HT1080 (cell line): Measurements from ENCODE around the gene ACAD11. TPM values are rescaled to one million over a fixed set of nuclear protein-coding genes. Genes with fewer than 3 reads are reported as not detected.
"Not testable (repeated sequence)": the region's sequence is repeated elsewhere in the genome, so short reads cannot be mapped to it uniquely, and the experiment has no call there.

Experiments used
- DNase-seq: peaks from one replicate; pipeline ENCODE4 v3.0.0-alpha.2; 2015; ENCODE audit warnings: low read depth
- total RNA-seq: library from RNA; depleted of rRNA; stranded (reverse); fragments of >200 nt; shearing (Covaris generic); gene quantifications from 2 replicates; pipeline ENCODE4 v1.2.3, GENCODE V29; 2014

ACAD11 gene
- total RNA-seq, 1 experiment from 2014 or later: 20.2 TPM

DNA sequence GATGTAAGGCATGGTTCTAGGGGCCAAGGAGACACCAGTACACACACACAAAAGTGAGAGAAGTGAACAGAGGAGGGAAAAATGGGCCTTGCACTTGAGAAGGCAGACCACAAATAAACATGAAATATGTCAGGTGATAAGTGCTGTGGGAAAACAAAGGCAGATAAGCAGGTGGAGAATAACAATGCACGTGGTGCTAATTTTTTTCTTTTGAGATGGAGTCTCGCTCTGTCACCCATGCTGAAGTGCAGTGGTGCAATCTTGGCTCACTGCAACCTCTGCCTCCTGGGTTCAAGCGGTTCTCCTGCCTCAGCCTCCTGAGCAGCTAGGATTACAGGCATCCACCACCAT lies 103.6 kb downstream of the ACAD11 start:
- DNase-seq: not testable (repeated sequence)

DNA sequence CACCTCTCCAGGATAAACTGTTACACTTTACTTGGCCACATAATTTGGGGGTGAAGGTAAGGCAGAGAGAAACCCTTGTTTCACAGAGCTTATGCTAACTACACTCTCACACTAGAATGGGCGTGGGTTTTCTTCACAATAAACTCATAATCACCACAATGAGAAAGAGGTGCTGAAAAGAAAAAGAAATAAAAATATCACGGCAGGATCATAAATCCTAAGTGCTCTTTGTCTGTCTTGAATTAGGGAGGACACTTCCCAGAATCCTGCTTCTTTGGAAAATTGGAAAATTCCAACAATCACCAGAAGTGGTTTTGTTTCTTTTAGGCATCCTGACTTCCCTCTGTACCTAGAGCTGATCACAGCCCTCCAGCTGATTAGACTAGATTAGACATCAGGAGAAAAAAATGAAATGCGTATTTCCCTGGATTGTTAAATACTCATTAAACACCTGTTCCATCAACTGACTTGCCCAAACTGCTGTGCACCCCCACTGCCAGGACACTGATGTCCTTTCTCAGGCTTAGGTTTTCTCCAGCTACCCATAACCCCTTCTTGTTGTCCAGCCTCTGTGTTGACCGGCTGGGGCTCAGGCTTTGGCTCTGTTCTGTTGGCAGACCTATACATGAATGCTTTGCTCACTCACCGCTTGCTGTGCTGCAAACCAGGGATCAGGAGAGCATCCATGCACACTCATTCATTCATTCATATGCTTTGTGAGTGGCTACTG lies 104.1 kb downstream of the ACAD11 start:
- DNase-seq: no peak

DNA sequence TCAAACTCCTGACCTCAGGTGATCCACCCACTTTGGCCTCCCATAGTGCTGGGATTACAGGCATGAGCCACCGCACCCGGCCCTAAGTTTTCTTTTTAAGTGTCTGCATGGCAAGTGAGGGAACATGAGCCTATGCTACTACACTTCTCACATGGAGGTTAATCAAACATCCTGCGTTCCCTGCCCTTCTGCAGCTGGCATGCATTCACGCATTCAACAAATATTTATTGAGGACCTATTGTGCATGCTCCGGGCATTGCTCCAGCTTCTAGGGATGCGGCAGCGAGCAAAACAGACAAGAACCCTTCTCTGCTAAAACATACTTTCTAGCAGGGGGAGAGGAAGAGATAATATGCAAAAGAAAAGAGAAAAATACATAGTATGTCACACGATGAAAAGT lies 105.2 kb downstream of the ACAD11 start:
- no peak for DNase-seq

DNA sequence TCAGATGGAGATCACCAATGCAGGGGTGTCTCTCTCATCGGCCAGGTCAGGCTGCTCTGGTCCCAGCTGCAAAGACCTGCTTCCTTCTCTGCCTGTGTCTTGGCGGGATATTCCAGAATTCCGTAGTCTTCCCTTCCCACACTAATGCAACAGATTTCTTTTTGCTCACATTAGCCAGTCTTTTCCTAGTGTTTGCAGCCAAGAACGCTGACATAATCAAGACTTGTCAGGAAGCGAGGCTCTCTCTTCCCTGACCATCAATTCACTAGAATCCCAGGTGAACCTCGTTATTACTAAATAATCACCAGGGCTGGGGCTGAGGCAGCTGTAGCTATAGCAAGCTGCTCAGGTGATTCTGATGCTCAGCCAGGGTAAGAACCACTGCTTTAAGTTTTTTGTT lies 105.8 kb downstream of the ACAD11 start:
- no peak for DNase-seq

DNA sequence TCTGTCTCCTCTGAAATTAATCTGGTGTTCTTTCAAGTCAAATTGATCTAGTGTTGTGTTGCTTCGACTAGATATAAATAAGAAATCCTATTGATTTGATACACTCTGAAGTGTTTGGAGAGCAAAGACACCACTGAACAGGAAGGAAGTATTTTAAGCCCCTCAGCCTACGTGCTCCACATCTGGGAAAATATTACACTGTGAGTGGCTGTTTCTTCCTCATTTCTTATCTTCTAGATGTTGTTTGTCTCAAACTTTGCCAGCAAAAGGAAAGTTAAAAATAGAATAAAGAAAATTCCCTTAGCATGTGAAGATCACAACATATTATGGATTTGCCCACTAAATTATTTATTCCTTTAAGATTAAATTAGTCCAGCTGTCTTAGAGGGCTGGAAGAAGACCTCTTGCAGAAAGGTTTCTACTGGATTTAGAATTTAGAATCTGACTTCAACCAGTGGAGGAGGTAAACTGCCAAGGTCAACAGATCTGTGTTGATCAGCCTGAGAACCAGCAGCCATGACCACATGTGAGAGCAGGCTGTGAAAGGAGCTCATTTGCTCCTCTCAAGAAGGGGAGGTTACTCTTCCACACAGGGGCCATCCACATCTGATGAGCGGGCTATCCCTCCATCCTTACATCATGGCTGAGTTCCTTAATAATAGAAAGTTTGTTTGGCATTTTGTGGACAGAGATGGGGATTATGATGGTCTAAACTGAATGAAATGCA lies 108.9 kb downstream of the ACAD11 start:
- no peak for DNase-seq

DNA sequence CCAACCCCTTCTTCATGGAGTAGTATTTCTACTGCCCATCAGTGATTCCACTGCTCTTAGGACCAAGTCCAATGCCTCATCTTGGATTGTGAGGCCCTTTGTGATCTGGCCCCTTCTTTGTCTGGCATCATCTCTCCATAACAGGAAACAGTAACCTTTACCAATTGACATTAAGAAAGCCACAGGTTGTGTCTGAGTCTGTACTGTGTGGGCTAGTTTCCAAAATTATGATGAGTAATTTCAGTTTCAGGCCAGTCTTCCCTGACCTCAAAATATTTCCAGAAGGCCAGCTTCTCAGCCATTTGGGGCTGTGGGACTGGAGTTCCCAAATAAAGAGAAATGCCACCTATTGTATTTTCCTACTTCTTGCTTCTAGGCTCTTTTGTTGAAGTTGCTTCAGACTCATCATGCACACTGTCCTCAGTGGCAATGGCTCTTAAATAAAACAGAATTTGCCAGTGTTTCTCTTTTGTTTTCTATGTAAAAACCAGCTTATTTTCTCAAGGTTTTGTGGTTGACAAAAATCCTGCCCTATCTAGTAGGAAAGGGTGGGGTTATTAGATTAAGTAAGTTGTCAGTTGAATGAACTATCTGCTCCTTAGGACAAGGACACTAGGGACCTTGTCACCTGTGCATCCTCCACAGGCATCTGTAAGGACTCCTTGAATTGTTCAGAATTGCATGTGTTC lies 109.6 kb downstream of the ACAD11 start:
- DNase-seq: peak; percentile 90

DNA sequence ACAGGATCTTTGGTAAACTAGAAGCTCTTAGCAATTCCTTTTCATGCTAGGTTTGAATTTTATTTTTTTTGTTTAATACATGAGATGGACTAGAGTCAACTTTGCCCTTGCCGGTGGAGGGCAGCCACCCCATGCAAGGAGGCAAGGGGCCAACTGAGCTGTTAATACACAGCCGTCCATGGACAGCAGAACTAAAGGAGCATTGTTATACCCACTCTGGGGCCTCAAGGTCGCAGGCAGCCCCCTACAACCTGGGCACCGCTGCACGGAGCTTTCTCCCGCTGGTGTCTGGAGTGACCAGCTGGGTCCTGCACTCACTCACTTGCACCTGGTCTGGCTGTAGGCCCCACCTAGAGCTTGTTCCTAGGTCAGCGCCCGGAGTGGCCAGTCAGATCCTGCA lies 110.4 kb downstream of the ACAD11 start:
- DNase-seq: no peak

DNA sequence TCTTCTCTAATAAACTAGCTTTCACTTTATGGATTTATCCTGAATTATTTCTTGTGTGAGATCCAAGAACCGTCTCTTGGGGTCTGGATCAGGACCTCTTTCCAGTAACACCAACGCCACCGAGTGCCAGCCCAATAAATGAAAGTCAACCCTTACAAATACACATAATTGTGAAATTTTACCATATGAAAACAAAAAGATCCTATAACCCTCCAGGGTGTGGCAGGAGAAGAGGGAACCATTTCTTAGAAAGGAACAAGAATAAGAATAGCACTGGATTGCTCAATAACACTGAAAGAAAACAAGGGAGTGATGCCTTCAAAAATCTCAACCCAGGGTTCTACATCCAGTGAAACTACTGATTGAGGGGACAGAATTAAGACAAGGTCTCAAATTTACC lies 114.1 kb downstream of the ACAD11 start:
- no peak for DNase-seq

DNA sequence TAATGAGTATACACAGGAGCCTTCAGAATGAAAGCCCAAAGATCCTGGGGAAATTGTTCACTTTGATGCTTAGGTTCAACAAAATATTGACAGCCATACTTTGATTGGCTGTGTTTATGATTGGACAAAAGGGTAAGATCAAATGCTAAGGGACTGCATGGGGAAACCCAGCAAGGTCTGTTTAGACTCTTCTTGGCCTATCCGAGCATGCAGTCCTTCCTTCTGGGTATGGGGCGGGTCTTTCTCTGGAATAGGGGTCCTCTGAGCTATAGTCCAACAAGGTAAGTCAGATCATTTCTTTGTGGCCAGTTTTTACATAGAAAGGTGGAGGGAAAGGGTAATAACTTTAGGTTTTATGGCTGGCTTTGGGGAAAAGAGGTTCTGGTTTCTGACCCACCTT lies 115.5 kb downstream of the ACAD11 start:
- no peak for DNase-seq

DNA sequence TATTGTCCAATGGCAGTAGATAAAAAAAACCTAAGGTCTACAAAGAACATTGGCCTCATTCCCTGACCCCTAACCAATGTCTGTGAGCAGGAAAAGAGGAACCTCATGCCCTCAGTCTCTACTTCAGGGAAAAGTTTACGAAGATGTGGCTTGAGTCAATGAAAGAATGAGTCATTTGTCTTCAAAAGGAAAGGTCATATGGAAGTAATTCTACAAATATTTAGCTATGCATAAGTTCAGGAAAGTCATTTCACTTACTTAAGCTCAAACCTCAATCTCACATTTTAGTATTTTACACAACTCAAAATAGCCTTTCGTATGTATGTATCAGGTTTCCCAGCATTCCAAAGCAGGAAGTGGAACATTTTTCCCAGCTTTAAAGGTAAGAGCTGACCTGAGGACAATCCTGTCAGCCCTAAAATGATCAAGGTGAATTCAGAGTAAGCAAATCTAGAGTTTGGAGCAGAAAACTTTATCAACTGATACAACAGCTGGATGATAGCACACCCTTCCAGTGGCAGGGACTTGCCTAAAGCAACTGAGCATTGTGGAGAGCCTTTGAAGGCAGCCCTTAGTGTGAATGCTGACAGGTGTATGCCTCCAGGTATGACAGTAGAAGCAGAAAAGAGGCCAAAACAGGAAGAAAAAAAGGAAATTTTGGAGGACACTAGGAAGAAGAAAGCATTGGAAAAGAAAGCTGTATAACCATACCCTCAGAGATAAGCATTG lies 116.4 kb downstream of the ACAD11 start:
- DNase-seq: peak; percentile 95

DNA sequence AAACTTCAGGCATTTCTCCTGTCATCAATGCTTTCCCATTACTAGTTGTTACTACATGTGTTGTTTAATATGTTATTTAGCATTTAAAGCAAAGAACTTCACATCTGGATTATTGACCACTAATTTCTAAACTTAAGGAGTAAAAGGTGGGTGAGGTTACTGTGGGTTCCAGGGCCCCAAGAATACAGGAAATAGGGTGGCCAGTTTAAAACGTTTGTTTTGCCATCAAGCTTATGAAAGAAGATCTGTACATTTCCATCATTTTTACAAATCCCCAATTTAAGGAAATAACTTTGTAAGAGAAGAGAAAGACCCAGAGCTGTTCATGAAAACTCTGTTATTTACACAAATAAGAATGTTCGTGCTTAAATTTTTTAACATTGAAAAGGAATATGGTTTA lies 117.0 kb downstream of the ACAD11 start:
- DNase-seq: no peak

DNA sequence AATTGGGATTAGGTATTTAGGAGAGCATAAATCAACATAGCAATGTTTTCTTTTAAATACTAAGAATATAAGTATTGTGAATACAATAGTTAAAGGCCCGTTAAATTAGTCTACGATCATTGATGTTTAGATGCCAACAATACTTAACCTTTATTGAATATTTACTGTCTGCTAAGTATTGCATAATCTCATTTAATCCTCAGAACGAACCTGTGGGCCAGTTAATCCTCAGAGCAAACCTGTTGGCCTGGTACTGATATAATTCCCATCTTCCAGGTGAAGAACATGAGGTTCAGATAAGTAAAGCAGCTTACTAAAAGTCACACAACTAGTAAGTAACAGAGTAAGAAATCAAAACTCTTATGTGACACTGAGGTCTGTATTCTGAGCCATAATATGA lies 119.9 kb downstream of the ACAD11 start:
- DNase-seq: no peak

DNA sequence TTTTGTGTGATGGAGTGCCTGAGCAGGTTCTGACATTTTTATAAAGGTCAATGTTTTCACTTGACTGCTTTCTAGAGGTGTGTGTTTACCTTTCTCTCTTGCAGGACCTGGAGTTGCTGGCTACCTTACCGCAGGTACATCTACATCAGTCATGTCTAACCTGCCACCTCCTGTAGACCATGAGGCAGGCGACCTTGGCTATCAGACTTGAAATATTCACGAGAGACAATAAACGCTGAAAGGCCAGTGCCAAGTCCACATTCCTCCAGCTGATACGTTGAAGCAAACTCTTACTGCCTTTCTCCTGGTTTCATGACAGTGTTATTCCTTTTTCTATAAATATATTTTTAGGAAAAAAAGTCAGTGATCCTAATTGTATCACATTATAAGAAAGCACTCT lies 121.5 kb downstream of the ACAD11 start:
- DNase-seq: no peak

DNA sequence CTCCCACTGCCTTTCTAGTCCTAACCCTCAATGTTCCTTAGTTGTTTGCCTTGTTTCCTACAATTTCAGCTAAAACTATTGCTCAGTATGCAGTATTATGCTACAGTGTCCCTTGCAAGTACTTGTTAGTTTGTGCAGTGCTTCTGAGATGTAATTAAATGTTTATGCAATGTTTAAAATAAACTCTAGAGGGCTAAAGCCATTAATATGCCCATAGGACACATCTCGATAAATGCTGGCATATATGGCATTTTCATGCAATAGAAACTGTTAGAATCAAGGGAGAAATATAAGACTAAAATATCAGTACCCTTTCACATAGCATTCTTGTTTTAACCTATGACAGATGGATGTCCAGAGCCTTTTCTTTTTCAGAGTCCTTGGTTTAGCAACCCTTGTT lies 122.3 kb downstream of the ACAD11 start:
- DNase-seq: no peak

DNA sequence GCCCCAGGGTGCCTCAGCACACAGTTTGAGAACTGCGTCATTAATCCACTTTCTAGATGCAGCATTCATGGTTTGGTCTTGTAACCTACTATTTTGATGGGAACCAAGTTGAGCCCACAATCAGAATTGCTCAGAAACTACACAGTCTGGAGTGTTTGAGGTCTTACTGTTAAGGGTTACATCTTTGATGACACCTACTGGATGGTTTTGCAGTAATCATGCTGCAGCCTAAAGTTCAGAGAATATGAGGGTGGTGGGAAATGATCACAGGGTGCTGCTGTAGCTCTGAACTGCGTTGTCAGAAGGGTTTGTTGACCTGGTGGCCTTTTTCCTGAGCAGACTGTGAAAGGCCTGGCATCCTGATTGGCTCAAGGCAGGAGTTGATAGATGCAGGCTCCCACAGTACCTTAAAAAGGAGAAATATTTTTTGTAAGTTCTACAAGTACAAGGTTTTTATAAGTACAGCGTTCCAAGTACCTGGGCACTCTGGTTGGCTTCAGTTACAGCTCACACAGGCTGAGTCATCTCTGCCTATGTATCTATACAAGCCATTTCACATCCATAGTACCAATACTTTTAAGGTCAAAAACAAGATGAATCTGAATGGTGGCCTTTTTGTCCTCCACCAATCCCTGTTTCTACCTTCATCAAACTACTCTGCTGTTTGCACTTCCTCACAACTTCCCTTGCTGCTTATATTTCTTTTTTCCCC lies 123.0 kb downstream of the ACAD11 start:
- peak; percentile 37 for DNase-seq

DNA sequence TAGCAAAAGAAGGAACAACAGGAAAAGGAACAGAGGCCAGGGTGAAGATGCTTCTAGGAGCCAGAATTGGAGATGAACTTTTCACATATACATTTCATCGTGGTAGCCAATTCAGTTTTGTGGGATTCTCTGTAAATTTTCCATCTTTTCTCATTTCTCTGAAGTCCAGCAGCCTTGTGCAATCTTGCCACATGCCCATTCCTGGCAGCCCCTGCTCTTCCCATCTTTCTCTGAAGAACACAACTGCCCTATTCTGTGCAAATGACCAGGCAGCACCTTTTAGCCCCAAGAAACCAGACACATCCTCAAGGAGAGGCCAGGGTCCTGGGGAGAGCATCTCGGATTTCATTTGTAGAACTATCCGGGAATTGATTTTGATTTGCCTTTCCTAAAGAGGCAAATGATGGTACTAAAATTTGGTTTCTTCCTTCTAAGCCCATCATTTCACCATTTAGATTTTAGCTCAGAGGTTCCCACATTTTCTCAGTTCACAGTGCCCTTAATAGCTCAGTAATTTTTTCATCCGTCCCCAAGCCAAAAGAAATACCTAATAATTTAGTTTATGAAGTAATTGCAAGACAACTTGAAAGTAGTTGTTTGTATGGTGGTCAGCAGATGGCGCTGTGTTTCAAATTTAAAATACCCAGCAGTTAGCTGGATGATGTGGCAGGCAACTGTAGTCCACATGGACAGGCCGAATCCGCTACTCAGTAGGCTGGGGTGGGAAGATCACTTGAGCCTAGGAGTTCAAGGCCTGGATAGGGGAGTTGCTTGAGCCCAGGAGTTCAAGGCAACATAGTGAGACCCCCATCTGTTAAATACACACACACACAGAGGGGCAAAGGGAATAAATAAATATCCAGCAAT lies 123.8 kb downstream of the ACAD11 start:
- peak; percentile 76 for DNase-seq

DNA sequence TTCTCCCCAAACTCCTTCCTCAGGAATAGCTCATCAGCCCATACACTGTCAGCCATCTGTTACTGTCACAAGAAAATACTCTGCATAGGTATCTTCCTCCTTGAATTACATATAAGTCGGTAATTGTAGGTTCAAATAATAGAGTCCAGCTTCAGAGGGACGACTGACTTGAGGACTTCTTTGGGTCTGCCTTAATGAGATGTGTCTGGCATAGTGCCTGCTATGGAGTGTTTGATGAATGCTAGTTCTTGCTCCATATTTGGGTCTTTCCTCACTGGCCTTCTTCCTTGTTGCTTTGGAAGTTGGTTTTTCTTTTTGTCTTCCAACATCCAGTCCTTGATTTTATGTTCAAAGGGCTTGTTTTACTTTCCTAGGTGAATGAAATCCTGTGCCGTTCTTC lies 129.0 kb downstream of the ACAD11 start:
- no peak for DNase-seq

DNA sequence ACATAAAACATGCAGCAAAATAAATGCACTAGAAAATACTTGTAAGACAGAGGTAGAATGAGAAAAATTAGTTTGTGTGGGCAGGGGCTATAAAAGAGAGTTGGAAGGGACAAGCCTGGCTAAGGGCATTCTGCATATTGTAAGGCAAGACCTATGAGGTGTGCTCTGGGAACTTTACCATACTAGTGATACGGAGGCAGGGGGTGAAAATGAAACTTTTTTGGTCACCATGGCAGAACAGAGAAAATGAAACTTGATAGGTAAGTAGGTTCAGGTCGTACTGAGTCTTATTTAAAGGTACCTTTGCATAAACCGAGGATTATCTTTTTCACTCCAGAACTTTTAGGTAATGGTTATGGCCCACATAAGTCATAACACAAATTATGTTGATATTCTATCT lies 137.3 kb downstream of the ACAD11 start:
- no peak for DNase-seq

DNA sequence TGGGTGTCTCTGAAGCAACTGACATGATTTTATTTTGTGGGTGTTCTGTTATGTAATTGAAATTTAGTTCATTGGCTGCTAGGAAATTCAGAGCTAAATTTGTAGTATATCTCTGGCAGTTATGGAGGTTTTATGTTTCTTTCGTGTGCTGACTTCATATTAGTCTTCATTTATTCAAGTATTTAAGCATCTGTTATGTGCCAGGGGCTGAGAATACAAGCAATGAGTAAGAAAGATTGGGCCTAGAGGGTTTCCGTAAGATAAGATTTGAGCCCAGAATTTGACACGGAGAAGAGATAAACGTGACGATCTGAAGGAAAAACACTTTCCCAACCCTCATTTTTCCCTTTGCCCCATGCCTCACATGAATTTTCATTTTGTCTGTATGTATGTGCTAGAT lies 137.7 kb downstream of the ACAD11 start:
- DNase-seq: no peak

DNA sequence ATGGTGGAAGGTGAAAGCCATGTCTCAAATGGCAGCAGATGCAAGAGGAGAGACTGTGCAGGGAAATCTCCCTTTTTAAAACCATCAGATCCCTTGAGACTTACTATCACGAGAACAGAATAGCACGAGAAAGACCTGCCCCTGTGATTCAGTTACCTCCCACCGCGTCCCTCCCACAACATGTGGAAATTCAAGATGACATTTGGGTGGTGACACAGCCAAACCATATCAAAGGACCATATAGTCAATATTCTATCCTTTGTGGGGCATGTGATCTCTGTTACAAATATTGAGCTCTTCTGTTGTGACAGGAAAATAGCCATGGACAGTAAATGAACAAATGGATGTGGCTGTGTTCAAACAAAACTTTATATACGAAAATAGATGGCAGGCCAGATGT lies 139.7 kb downstream of the ACAD11 start:
- DNase-seq: no peak
